CD14-positive monocyte (primary cell): ENCODE measurements around the gene GALNTL6. TPM values are rescaled to one million over a fixed set of nuclear protein-coding genes. Genes with fewer than 3 reads are reported as not detected.

ENCODE experiments used
- DNase-seq, 3 donors: peaks; one replicate each; pipeline ENCODE4 v3.0.0-alpha.2; 2011 to 2022
- H2AFZ ChIP-seq: 2 replicates; pipeline ENCODE4 v1.6.0; 2012; ENCODE audit warnings: mild to moderate bottlenecking, low read depth, low read length, inconsistent platforms; ENCODE audit not compliant: insufficient read depth, poor library complexity, severe bottlenecking
- H3K27ac ChIP-seq, 2 donors: 1 replicate in 1 of 2; 2 replicates in 1 of 2; pipeline ENCODE4 v1.5.1; 2012 to 2013; ENCODE audit warnings: low read length in 2 of 2, control low read depth in 1 of 2, inconsistent platforms in 1 of 2, low read depth in 1 of 2, mild to moderate bottlenecking in 1 of 2
- H3K27me3 ChIP-seq, 2 donors: one replicate each; pipeline versions ENCODE4 v1.6.0 to v1.6.1; 2011 to 2013; ENCODE audit warnings: low read length in 2 of 2; ENCODE audit not compliant: control insufficient read depth in 2 of 2, insufficient read depth in 2 of 2
- H3K36me3 ChIP-seq, 2 donors: replicated peaks in 1 of 2; 1 replicate in 1 of 2; 2 replicates in 1 of 2; pipeline versions ENCODE4 v1.5.1 to v1.6.1; 2012 to 2013; ENCODE audit warnings: low read length in 2 of 2, control low read depth in 1 of 2, inconsistent platforms in 1 of 2, mild to moderate bottlenecking in 1 of 2; ENCODE audit not compliant: insufficient read depth in 2 of 2, control insufficient read depth in 1 of 2
- H3K4me1 ChIP-seq, 2 donors: 1 replicate in 1 of 2; 2 replicates in 1 of 2; pipeline versions ENCODE4 v1.5.1 to v1.6.1; 2012 to 2013; ENCODE audit warnings: low read length in 2 of 2, control low read depth in 1 of 2, inconsistent platforms in 1 of 2, mild to moderate bottlenecking in 1 of 2, moderate library complexity in 1 of 2; ENCODE audit not compliant: insufficient read depth in 2 of 2, control insufficient read depth in 1 of 2
- H3K4me2 ChIP-seq: replicated peaks from 2 replicates; pipeline ENCODE3; 2012; ENCODE audit warnings: low read length, moderate library complexity, mild to moderate bottlenecking; ENCODE audit not compliant: poor library complexity, severe bottlenecking; ENCODE audit errors: extremely low read depth
- H3K4me3 ChIP-seq, 3 experiments: fragments of 200-600 bp in 1 of 3; sonication (generic) in 1 of 3; replicated peaks in 1 of 3; 1 replicate in 2 of 3; 2 replicates in 1 of 3; pipeline ENCODE4 v1.5.1; 2011 to 2013; ENCODE audit warnings: low read length in 3 of 3, mild to moderate bottlenecking in 3 of 3, control low read depth in 2 of 3, low read depth in 2 of 3, inconsistent platforms in 1 of 3, moderate library complexity in 1 of 3
- H3K79me2 ChIP-seq: 2 replicates; pipeline ENCODE4 v1.6.0; 2012; ENCODE audit warnings: mild to moderate bottlenecking, control low read depth, inconsistent platforms, low read length, moderate library complexity; ENCODE audit not compliant: insufficient read depth
- H3K9ac ChIP-seq: 2 replicates; pipeline ENCODE4 v1.6.0; 2017; ENCODE audit warnings: low read length, mild to moderate bottlenecking; ENCODE audit not compliant: insufficient read depth, poor library complexity, severe bottlenecking
- H3K9me3 ChIP-seq, 2 donors: replicated peaks in 1 of 2; 1 replicate in 1 of 2; 2 replicates in 1 of 2; pipeline versions ENCODE4 v1.5.1 to v1.6.1; 2012 to 2013; ENCODE audit warnings: low read length in 2 of 2, control low read depth in 1 of 2; ENCODE audit not compliant: control insufficient read depth in 1 of 2, insufficient read depth in 1 of 2
- H4K20me1 ChIP-seq: 2 replicates; pipeline ENCODE4 v1.6.0; 2012; ENCODE audit warnings: mild to moderate bottlenecking, low read length, control low read depth, moderate library complexity; ENCODE audit not compliant: insufficient read depth
- H3K27ac Mint-ChIP-seq, 7 donors: one replicate each; pipeline ENCODE4 v1.8.0; 2020; ENCODE audit warnings: mild to moderate bottlenecking in 7 of 7, mixed read lengths in 7 of 7, moderate library complexity in 6 of 7, inconsistent platforms in 2 of 7
- H3K27me3 Mint-ChIP-seq, 3 donors: one replicate each; pipeline ENCODE4 v1.8.0; 2021 to 2022; ENCODE audit warnings: low read depth in 3 of 3, mild to moderate bottlenecking in 3 of 3, mixed read lengths in 3 of 3, moderate library complexity in 3 of 3, inconsistent platforms in 1 of 3
- H3K36me3 Mint-ChIP-seq, 2 donors: one replicate each; pipeline ENCODE4 v1.8.0; 2020; ENCODE audit warnings: mixed read lengths in 2 of 2, inconsistent platforms in 1 of 2, mild to moderate bottlenecking in 1 of 2
- H3K4me1 Mint-ChIP-seq: one replicate; pipeline ENCODE4 v1.8.0; 2020; ENCODE audit warnings: mild to moderate bottlenecking, mixed read lengths
- H3K4me3 Mint-ChIP-seq, 2 donors: one replicate each; pipeline ENCODE4 v1.8.0; 2020; ENCODE audit warnings: mild to moderate bottlenecking in 2 of 2, mixed read lengths in 2 of 2, moderate library complexity in 1 of 2
- H3K9me3 Mint-ChIP-seq, 7 donors: one replicate each; pipeline ENCODE4 v1.8.0; 2020 to 2022; ENCODE audit warnings: mixed read lengths in 7 of 7, mild to moderate bottlenecking in 6 of 7, moderate library complexity in 6 of 7, inconsistent platforms in 2 of 7
- whole genome bisulfite sequencing: methylation state at CpG from one replicate; pipeline ENCODE4 v1.1.5; 2013; ENCODE audit warnings: missing lambda C conversion rate; ENCODE audit not compliant: insufficient coverage; 5-methylcytosine and 5-hydroxymethylcytosine counted together
- intact Hi-C, 2 donors: fragments of 100-400 bp; cut with micrococcal nuclease; formaldehyde crosslinking; loops; one replicate each; pipeline versions ENCODE4 v1.15.0 to v1.15.1; 2023
- polyA plus RNA-seq, 3 donors: library from polyadenylated mRNA; depleted of rRNA in 1 of 3; unstranded in 2 of 3; stranded (reverse) in 1 of 3; fragments of 300-500 nt in 2 of 3; fragments of >200 nt in 1 of 3; fragmentation: Illumina TruSeq in 2 of 3; gene quantifications; 1 replicate in 2 of 3; 2 replicates in 1 of 3; pipeline ENCODE4 v1.2.3, GENCODE V29; 2012 to 2021
- TF ChIP-seq, protein P1 (sequence below): fragments of 200-600 bp; IDR thresholded peaks from one replicate; pipeline ENCODE4 v1.8.0; 2022; ENCODE audit warnings: antibody characterized with exemption, mild to moderate bottlenecking

The GALNTL6 gene
- polyA plus RNA-seq, 3 donors, result 0.05 TPM; not detected in 2

DNA sequence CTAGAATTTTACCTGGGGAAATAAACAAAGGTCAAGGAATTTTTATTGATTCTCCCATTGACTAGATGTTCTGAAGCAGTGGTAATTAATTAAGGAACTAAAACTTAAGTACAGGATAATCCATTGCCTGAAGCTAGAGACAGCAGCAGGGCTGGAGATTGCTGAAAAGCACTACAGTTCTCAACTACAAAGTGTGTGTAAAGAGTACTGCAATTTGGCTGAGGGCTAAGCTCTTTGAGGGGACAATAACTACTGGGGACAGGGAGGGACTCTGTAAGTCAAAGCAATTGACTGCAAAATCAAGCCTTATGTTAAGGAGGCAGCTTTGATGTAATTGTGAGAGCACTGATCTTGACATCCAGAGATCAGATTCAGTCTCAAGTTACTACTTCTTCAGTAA is 260.4 kb downstream of the GALNTL6 start:
- intact Hi-C loops, result no loop called here
- Histone ChIP-seq H2AFZ (no peak overlapping the region), H3K4me3 (no peak overlapping the region), H3K36me3 (no peaks in the 10 kb centered on the region), H3K4me1 (no peaks in the 10 kb centered on the region), H3K27ac (no peak overlapping the region), H4K20me1 (no peaks in the 10 kb centered on the region), H3K27me3 (no peaks in the 10 kb centered on the region), H3K4me2 (no peak overlapping the region), H3K79me2 (no peaks in the 10 kb centered on the region), H3K9me3 (no peaks in the 10 kb centered on the region), H3K9ac (no peak overlapping the region)
- TF ChIP-seq, protein P1, sequence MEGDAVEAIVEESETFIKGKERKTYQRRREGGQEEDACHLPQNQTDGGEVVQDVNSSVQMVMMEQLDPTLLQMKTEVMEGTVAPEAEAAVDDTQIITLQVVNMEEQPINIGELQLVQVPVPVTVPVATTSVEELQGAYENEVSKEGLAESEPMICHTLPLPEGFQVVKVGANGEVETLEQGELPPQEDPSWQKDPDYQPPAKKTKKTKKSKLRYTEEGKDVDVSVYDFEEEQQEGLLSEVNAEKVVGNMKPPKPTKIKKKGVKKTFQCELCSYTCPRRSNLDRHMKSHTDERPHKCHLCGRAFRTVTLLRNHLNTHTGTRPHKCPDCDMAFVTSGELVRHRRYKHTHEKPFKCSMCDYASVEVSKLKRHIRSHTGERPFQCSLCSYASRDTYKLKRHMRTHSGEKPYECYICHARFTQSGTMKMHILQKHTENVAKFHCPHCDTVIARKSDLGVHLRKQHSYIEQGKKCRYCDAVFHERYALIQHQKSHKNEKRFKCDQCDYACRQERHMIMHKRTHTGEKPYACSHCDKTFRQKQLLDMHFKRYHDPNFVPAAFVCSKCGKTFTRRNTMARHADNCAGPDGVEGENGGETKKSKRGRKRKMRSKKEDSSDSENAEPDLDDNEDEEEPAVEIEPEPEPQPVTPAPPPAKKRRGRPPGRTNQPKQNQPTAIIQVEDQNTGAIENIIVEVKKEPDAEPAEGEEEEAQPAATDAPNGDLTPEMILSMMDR, result no peak
- Mint-ChIP-seq H3K4me1 (no peaks in the 10 kb centered on the region), H3K27me3 (no peaks in the 10 kb centered on the region), H3K27ac (no peak overlapping the region), H3K9me3 (peaks cover 4 to 14% (median 5%) of the 10 kb centered on the region in 7 donors), H3K4me3 (no peak overlapping the region), H3K36me3 (no peaks in the 10 kb centered on the region)
- no peak for DNase-seq

DNA sequence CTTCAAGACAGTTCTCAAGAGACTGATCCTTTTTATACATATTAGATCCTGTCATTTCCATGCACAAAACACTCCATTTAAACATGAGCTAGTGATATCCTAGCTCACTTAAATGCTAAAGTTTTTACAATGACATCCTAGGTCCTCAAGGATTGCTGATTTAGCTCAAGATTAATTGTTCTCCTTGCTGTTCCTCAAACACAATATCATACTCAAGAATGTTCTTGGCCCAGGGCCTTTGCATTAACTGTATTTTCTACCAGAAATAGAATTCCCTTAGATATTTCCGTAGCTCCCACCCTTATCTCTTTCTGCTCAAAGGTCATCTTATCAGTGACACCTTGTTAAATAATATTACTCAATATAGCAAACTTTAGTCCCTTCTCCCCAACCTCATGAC is 270.1 kb downstream of the GALNTL6 start:
- H3K4me2 ChIP-seq, result no peak overlapping the region
- H3K9ac ChIP-seq, result no peak overlapping the region
- no peak overlapping the region for H2AFZ ChIP-seq
- H3K9me3 Mint-ChIP-seq, result peaks cover 0 to 4% (median 0%) of the 10 kb centered on the region in 7 donors
- TF ChIP-seq, protein P1, result no peak
- no peaks in the 10 kb centered on the region for H3K27me3 Mint-ChIP-seq
- no peak overlapping the region for H3K4me3 ChIP-seq
- no peak overlapping the region for H3K27ac Mint-ChIP-seq
- no peaks in the 10 kb centered on the region for H3K27me3 ChIP-seq
- no CpG with 5 or more reads among the region's 1 CpG for WGBS
- no peaks in the 10 kb centered on the region for H4K20me1 ChIP-seq
- H3K79me2 ChIP-seq, result no peaks in the 10 kb centered on the region
- H3K4me1 Mint-ChIP-seq, result no peaks in the 10 kb centered on the region
- H3K36me3 ChIP-seq, result no peaks in the 10 kb centered on the region
- no peaks in the 10 kb centered on the region for H3K9me3 ChIP-seq
- no peak overlapping the region for H3K27ac ChIP-seq
- no peak overlapping the region for H3K4me3 Mint-ChIP-seq
- intact Hi-C loops, result no loop called here
- H3K36me3 Mint-ChIP-seq, result no peaks in the 10 kb centered on the region
- no peaks in the 10 kb centered on the region for H3K4me1 ChIP-seq
- DNase-seq, result no peak
